Activated B cell treated with CpG ODN at 0.5 μM for 24 hours (primary cell): ENCODE data around the gene AGBL1. TPM values are rescaled to one million over a fixed set of nuclear protein-coding genes. Genes with fewer than 3 reads are reported as not detected.

Experiments used
- ATAC-seq: fragments of 200-7000 bp; cut with Tn5 transposase; one replicate; pipeline ENCODE4 v1.10.0; 2021; ENCODE audit warnings: low read depth, mild to moderate bottlenecking, moderate library complexity
- CTCF ChIA-PET: fragments of 350-600 bp; sonication (Branson Sonifier 250); formaldehyde crosslinking; loops from one replicate; lab custom pipeline; 2021; ENCODE audit warnings: antibody characterized with exemption; lab: Charles Lee
- POLR2A ChIA-PET: fragments of 350-600 bp; sonication (Branson Sonifier 250); formaldehyde crosslinking; loops from one replicate; lab custom pipeline; 2021; ENCODE audit warnings: antibody characterized with exemption; lab: Charles Lee
- DNase-seq: peaks from one replicate; pipeline ENCODE4 v3.0.0; 2022
- H3K27ac Mint-ChIP-seq: one replicate; pipeline ENCODE4 v1.8.0; 2020; ENCODE audit warnings: mixed read lengths
- H3K27me3 Mint-ChIP-seq: one replicate; pipeline ENCODE4 v1.8.0; 2021; ENCODE audit warnings: mixed read lengths
- H3K36me3 Mint-ChIP-seq: one replicate; pipeline ENCODE4 v1.8.0; 2021; ENCODE audit warnings: low read depth, mixed read lengths
- H3K4me1 Mint-ChIP-seq: one replicate; pipeline ENCODE4 v1.8.0; 2021; ENCODE audit warnings: mixed read lengths
- H3K4me3 Mint-ChIP-seq: one replicate; pipeline ENCODE4 v1.8.0; 2020; ENCODE audit warnings: mild to moderate bottlenecking, mixed read lengths
- H3K9me3 Mint-ChIP-seq: one replicate; pipeline ENCODE4 v1.8.0; 2020; ENCODE audit warnings: mixed read lengths
- intact Hi-C: fragments of 100-400 bp; cut with micrococcal nuclease; formaldehyde crosslinking; loops from one replicate; pipeline ENCODE4 v1.15.1; 2024
- total RNA-seq: library from RNA; stranded (reverse); gene quantifications from 2 replicates; pipeline ENCODE4 v1.2.3, GENCODE V29; 2022
- TF ChIP-seq, protein P1 (sequence below): fragments of 200-600 bp; IDR thresholded peaks from one replicate; pipeline ENCODE4 v1.8.0; 2022; ENCODE audit warnings: antibody characterized with exemption, mild to moderate bottlenecking

The AGBL1 gene
- total RNA-seq, 1 donor from 2014 or later, result not detected

DNA sequence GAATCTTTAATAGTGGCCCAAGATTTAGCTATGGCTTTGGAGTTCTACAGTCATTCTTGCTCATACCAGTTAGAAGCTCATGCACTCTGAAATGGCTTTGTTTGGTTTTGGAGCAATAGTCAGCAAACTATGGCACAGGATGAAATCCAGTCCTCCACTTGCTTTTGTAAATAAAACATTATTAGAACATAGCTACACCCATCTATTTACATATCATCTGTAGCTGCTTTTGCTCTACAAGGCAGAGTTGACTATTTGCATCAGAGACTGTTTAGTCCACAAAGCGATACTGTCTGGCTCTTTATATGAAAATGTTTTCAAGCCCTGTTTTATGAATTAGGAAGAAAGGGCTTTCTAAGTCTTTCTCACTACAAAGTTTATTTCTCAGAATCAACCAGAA, 716.9 kb downstream of the AGBL1 start:
- no peaks in the 10 kb centered on the region for H3K4me1 Mint-ChIP-seq

DNA sequence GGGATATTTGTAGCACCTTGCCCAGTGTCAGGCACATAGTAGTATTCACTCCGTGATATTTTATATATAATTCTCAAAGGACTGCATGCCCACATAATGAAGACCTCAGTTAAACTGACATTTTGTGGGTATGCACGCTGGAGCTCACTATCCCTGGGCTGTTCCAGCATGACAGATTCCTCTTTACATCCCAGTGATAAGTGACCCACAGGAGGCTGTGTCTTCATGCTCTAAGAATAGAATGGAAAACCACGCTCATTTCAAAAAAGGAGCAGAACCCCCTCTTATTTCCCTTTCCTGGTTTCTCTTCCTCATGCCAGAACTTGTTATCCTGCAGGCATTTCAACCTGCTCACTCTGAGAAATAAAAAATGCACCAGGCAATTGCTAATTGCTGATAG, 717.5 kb downstream of the AGBL1 start:
- no peaks in the 10 kb centered on the region for H3K27me3 Mint-ChIP-seq

More for the DNA sequence above, 716.9 kb downstream of the AGBL1 start:
- TF ChIP-seq, protein P1, sequence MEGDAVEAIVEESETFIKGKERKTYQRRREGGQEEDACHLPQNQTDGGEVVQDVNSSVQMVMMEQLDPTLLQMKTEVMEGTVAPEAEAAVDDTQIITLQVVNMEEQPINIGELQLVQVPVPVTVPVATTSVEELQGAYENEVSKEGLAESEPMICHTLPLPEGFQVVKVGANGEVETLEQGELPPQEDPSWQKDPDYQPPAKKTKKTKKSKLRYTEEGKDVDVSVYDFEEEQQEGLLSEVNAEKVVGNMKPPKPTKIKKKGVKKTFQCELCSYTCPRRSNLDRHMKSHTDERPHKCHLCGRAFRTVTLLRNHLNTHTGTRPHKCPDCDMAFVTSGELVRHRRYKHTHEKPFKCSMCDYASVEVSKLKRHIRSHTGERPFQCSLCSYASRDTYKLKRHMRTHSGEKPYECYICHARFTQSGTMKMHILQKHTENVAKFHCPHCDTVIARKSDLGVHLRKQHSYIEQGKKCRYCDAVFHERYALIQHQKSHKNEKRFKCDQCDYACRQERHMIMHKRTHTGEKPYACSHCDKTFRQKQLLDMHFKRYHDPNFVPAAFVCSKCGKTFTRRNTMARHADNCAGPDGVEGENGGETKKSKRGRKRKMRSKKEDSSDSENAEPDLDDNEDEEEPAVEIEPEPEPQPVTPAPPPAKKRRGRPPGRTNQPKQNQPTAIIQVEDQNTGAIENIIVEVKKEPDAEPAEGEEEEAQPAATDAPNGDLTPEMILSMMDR, result no peak
- Mint-ChIP-seq H3K36me3 (no peaks in the 10 kb centered on the region), H3K27ac (no peak overlapping the region), H3K9me3 (no peaks in the 10 kb centered on the region), H3K4me3 (no peak overlapping the region), H3K27me3 (no peaks in the 10 kb centered on the region)
- ChIA-PET POLR2A (no interaction called here), CTCF (no interaction called here)
- DNase-seq (no peak), ATAC-seq (no peak)
- intact Hi-C loops, result no loop called here

DNA sequence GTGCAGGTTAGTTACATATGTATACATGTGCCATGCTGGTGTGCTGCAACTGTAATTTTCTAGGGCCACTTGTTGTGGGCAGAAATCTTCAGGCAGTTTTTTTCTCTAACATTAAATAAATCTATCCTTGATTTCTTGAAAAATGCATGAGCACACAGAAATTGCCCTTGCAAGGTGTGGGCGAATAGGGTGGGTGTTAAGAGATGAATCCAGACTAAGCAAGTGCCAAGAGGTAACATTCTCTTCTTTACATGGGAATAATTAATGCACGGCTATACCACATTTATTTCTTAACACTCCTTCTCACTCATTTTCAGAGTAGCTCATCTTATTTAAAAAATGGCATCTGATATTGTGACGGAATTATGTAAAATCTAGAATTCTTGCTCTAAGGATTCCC, 719.6 kb downstream of the AGBL1 start:
- DNase-seq, result no peak

More for the DNA sequence above, 717.5 kb downstream of the AGBL1 start:
- Mint-ChIP-seq H3K4me3 (no peak overlapping the region), H3K4me1 (no peaks in the 10 kb centered on the region), H3K27ac (no peak overlapping the region), H3K9me3 (no peaks in the 10 kb centered on the region), H3K36me3 (no peaks in the 10 kb centered on the region)
- DNase-seq (no peak), ATAC-seq (no peak)
- ChIA-PET CTCF (no interaction called here), POLR2A (no interaction called here)
- TF ChIP-seq, protein P1, result no peak
- intact Hi-C loops, result no loop called here

DNA sequence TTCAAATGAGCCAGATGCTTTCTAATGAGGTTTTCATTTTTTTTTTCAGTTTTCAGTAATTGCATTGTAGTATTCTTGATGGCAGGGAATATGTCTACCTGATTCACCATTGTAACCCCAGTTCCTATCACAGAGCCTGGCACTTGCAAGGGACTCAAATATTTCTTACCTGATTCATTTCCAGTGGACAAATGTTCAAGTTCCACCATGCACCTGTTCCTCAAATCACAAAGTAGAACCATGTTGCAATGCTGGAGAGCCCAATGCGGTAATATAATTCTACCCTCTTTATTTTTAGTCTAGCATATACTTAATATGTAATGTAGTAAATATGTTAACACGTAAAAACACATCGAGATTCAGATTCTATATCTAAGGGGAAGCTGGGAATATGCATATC, 722.6 kb downstream of the AGBL1 start:
- Mint-ChIP-seq H3K36me3 (no peaks in the 10 kb centered on the region), H3K27me3 (no peaks in the 10 kb centered on the region), H3K27ac (no peak overlapping the region), H3K9me3 (peaks cover 7% of the 10 kb centered on the region), H3K4me3 (no peak overlapping the region), H3K4me1 (no peaks in the 10 kb centered on the region)
- intact Hi-C loops, result no loop called here
- DNase-seq (no peak), ATAC-seq (no peak)
- TF ChIP-seq, protein P1, result no peak
- POLR2A ChIA-PET, result no interaction called here
- CTCF ChIA-PET, result no interaction called here

More for the DNA sequence above, 719.6 kb downstream of the AGBL1 start:
- CTCF ChIA-PET, result no interaction called here
- Mint-ChIP-seq H3K9me3 (peaks cover 4% of the 10 kb centered on the region), H3K4me3 (no peak overlapping the region), H3K36me3 (no peaks in the 10 kb centered on the region), H3K4me1 (no peaks in the 10 kb centered on the region), H3K27me3 (no peaks in the 10 kb centered on the region), H3K27ac (no peak overlapping the region)
- TF ChIP-seq, protein P1, result no peak
- intact Hi-C loops, result no loop called here
- POLR2A ChIA-PET, result no interaction called here
- no peak for ATAC-seq

DNA sequence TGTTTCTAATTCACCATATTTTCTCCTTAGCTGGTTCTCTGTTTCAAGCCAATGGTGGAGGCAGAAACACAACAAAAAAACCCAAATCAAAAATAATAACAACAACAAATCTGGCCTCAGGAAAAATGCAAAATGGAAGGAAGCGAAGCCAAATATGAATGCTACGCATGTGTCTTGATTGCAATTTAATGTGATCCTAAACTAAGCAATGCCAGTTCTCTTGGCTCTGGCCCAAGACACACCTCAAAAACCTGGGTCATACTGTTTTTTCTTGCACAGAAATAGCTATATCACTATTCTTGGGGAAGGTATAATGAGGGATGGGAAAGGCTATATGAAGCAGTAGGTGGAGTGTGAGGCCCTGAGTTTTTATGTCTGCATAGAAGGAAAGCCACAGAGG, 724.7 kb downstream of the AGBL1 start:
- TF ChIP-seq, protein P1, result no peak
- H3K27me3 Mint-ChIP-seq, result no peaks in the 10 kb centered on the region
- POLR2A ChIA-PET, result no interaction called here
- intact Hi-C loops, result no loop called here
- no peak overlapping the region for H3K27ac Mint-ChIP-seq
- H3K4me1 Mint-ChIP-seq, result no peaks in the 10 kb centered on the region
- DNase-seq (no peak), ATAC-seq (no peak)
- H3K4me3 Mint-ChIP-seq, result no peak overlapping the region
- H3K9me3 Mint-ChIP-seq, result peaks cover 10% of the 10 kb centered on the region
- no peaks in the 10 kb centered on the region for H3K36me3 Mint-ChIP-seq
- CTCF ChIA-PET, result no interaction called here
